CD14-positive monocyte (primary cell): ENCODE results near the gene SGPL1. TPM values are rescaled to one million over a fixed set of nuclear protein-coding genes. Genes with fewer than 3 reads are reported as not detected.

ENCODE experiments used
- DNase-seq, 3 donors: peaks; one replicate each; pipeline ENCODE4 v3.0.0-alpha.2; 2011 to 2022
- H2AFZ ChIP-seq: 2 replicates; pipeline ENCODE4 v1.6.0; 2012; ENCODE audit warnings: mild to moderate bottlenecking, low read depth, low read length, inconsistent platforms; ENCODE audit not compliant: insufficient read depth, poor library complexity, severe bottlenecking
- H3K27ac ChIP-seq, 2 donors: 1 replicate in 1 of 2; 2 replicates in 1 of 2; pipeline ENCODE4 v1.5.1; 2012 to 2013; ENCODE audit warnings: low read length in 2 of 2, control low read depth in 1 of 2, inconsistent platforms in 1 of 2, low read depth in 1 of 2, mild to moderate bottlenecking in 1 of 2
- H3K27me3 ChIP-seq, 2 donors: one replicate each; pipeline versions ENCODE4 v1.6.0 to v1.6.1; 2011 to 2013; ENCODE audit warnings: low read length in 2 of 2; ENCODE audit not compliant: control insufficient read depth in 2 of 2, insufficient read depth in 2 of 2
- H3K36me3 ChIP-seq, 2 donors: replicated peaks in 1 of 2; 1 replicate in 1 of 2; 2 replicates in 1 of 2; pipeline versions ENCODE4 v1.5.1 to v1.6.1; 2012 to 2013; ENCODE audit warnings: low read length in 2 of 2, control low read depth in 1 of 2, inconsistent platforms in 1 of 2, mild to moderate bottlenecking in 1 of 2; ENCODE audit not compliant: insufficient read depth in 2 of 2, control insufficient read depth in 1 of 2
- H3K4me1 ChIP-seq, 2 donors: 1 replicate in 1 of 2; 2 replicates in 1 of 2; pipeline versions ENCODE4 v1.5.1 to v1.6.1; 2012 to 2013; ENCODE audit warnings: low read length in 2 of 2, control low read depth in 1 of 2, inconsistent platforms in 1 of 2, mild to moderate bottlenecking in 1 of 2, moderate library complexity in 1 of 2; ENCODE audit not compliant: insufficient read depth in 2 of 2, control insufficient read depth in 1 of 2
- H3K4me2 ChIP-seq: replicated peaks from 2 replicates; pipeline ENCODE3; 2012; ENCODE audit warnings: low read length, moderate library complexity, mild to moderate bottlenecking; ENCODE audit not compliant: poor library complexity, severe bottlenecking; ENCODE audit errors: extremely low read depth
- H3K4me3 ChIP-seq, 3 experiments: fragments of 200-600 bp in 1 of 3; sonication (generic) in 1 of 3; replicated peaks in 1 of 3; 1 replicate in 2 of 3; 2 replicates in 1 of 3; pipeline ENCODE4 v1.5.1; 2011 to 2013; ENCODE audit warnings: low read length in 3 of 3, mild to moderate bottlenecking in 3 of 3, control low read depth in 2 of 3, low read depth in 2 of 3, inconsistent platforms in 1 of 3, moderate library complexity in 1 of 3
- H3K79me2 ChIP-seq: 2 replicates; pipeline ENCODE4 v1.6.0; 2012; ENCODE audit warnings: mild to moderate bottlenecking, control low read depth, inconsistent platforms, low read length, moderate library complexity; ENCODE audit not compliant: insufficient read depth
- H3K9ac ChIP-seq: 2 replicates; pipeline ENCODE4 v1.6.0; 2017; ENCODE audit warnings: low read length, mild to moderate bottlenecking; ENCODE audit not compliant: insufficient read depth, poor library complexity, severe bottlenecking
- H3K9me3 ChIP-seq, 2 donors: replicated peaks in 1 of 2; 1 replicate in 1 of 2; 2 replicates in 1 of 2; pipeline versions ENCODE4 v1.5.1 to v1.6.1; 2012 to 2013; ENCODE audit warnings: low read length in 2 of 2, control low read depth in 1 of 2; ENCODE audit not compliant: control insufficient read depth in 1 of 2, insufficient read depth in 1 of 2
- H4K20me1 ChIP-seq: 2 replicates; pipeline ENCODE4 v1.6.0; 2012; ENCODE audit warnings: mild to moderate bottlenecking, low read length, control low read depth, moderate library complexity; ENCODE audit not compliant: insufficient read depth
- H3K27ac Mint-ChIP-seq, 7 donors: one replicate each; pipeline ENCODE4 v1.8.0; 2020; ENCODE audit warnings: mild to moderate bottlenecking in 7 of 7, mixed read lengths in 7 of 7, moderate library complexity in 6 of 7, inconsistent platforms in 2 of 7
- H3K27me3 Mint-ChIP-seq, 3 donors: one replicate each; pipeline ENCODE4 v1.8.0; 2021 to 2022; ENCODE audit warnings: low read depth in 3 of 3, mild to moderate bottlenecking in 3 of 3, mixed read lengths in 3 of 3, moderate library complexity in 3 of 3, inconsistent platforms in 1 of 3
- H3K36me3 Mint-ChIP-seq, 2 donors: one replicate each; pipeline ENCODE4 v1.8.0; 2020; ENCODE audit warnings: mixed read lengths in 2 of 2, inconsistent platforms in 1 of 2, mild to moderate bottlenecking in 1 of 2
- H3K4me1 Mint-ChIP-seq: one replicate; pipeline ENCODE4 v1.8.0; 2020; ENCODE audit warnings: mild to moderate bottlenecking, mixed read lengths
- H3K4me3 Mint-ChIP-seq, 2 donors: one replicate each; pipeline ENCODE4 v1.8.0; 2020; ENCODE audit warnings: mild to moderate bottlenecking in 2 of 2, mixed read lengths in 2 of 2, moderate library complexity in 1 of 2
- H3K9me3 Mint-ChIP-seq, 7 donors: one replicate each; pipeline ENCODE4 v1.8.0; 2020 to 2022; ENCODE audit warnings: mixed read lengths in 7 of 7, mild to moderate bottlenecking in 6 of 7, moderate library complexity in 6 of 7, inconsistent platforms in 2 of 7
- WGBS: methylation state at CpG from one replicate; pipeline ENCODE4 v1.1.5; 2013; ENCODE audit warnings: missing lambda C conversion rate; ENCODE audit not compliant: insufficient coverage; 5-methylcytosine and 5-hydroxymethylcytosine counted together
- intact Hi-C, 2 donors: fragments of 100-400 bp; cut with micrococcal nuclease; formaldehyde crosslinking; loops; one replicate each; pipeline versions ENCODE4 v1.15.0 to v1.15.1; 2023
- polyA plus RNA-seq, 3 donors: library from polyadenylated mRNA; depleted of rRNA in 1 of 3; unstranded in 2 of 3; stranded (reverse) in 1 of 3; fragments of 300-500 nt in 2 of 3; fragments of >200 nt in 1 of 3; fragmentation: Illumina TruSeq in 2 of 3; gene quantifications; 1 replicate in 2 of 3; 2 replicates in 1 of 3; pipeline ENCODE4 v1.2.3, GENCODE V29; 2012 to 2021
- TF ChIP-seq, protein P1 (sequence below): fragments of 200-600 bp; IDR thresholded peaks from one replicate; pipeline ENCODE4 v1.8.0; 2022; ENCODE audit warnings: antibody characterized with exemption, mild to moderate bottlenecking

SGPL1 gene
- polyA plus RNA-seq, 3 donors, result 16.6 to 26.8 (median 26.1) TPM

DNA sequence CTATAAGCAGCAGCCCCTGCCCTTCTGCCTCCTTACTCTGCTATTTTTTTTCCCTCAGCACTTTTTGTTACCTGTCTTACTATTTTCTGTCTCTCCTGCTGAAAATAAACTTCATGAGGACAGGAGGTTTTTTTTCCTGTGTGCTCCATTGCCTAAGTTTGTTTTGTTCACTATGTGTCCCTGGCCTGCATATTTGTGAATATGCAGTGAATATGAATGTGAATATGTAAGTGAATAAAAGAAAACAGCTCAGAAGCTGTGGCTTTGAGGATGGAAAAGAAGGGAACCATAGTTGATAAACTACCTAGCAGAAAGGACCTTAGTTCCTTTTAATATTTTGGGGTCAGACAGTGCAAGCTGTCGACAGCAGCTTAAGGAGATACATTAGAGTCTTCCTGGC, 37.7 kb downstream of the SGPL1 start:
- H3K27ac Mint-ChIP-seq, result no peak overlapping the region
- H3K27me3 Mint-ChIP-seq, result no peaks in the 10 kb centered on the region
- DNase-seq, result no peak
- peaks cover 83 to 87% of the 10 kb centered on the region in 2 donors for H3K36me3 Mint-ChIP-seq
- peaks cover 0 to 1% (median 0%) of the 10 kb centered on the region in 7 donors for H3K9me3 Mint-ChIP-seq
- no peak overlapping the region for H3K4me2 ChIP-seq
- intact Hi-C loops, result no loop called here
- H4K20me1 ChIP-seq, result no peaks in the 10 kb centered on the region
- H3K4me3 ChIP-seq, result no peak overlapping the region
- no peak overlapping the region for H2AFZ ChIP-seq
- H3K4me3 Mint-ChIP-seq, result no peak overlapping the region
- H3K27me3 ChIP-seq, result no peaks in the 10 kb centered on the region
- H3K9me3 ChIP-seq, result no peaks in the 10 kb centered on the region
- H3K4me1 Mint-ChIP-seq, result peaks cover 9% of the 10 kb centered on the region
- no peak overlapping the region for H3K27ac ChIP-seq
- no peak overlapping the region for H3K9ac ChIP-seq
- H3K79me2 ChIP-seq, result no peaks in the 10 kb centered on the region
- H3K4me1 ChIP-seq, result no peaks in the 10 kb centered on the region
- TF ChIP-seq, protein P1, sequence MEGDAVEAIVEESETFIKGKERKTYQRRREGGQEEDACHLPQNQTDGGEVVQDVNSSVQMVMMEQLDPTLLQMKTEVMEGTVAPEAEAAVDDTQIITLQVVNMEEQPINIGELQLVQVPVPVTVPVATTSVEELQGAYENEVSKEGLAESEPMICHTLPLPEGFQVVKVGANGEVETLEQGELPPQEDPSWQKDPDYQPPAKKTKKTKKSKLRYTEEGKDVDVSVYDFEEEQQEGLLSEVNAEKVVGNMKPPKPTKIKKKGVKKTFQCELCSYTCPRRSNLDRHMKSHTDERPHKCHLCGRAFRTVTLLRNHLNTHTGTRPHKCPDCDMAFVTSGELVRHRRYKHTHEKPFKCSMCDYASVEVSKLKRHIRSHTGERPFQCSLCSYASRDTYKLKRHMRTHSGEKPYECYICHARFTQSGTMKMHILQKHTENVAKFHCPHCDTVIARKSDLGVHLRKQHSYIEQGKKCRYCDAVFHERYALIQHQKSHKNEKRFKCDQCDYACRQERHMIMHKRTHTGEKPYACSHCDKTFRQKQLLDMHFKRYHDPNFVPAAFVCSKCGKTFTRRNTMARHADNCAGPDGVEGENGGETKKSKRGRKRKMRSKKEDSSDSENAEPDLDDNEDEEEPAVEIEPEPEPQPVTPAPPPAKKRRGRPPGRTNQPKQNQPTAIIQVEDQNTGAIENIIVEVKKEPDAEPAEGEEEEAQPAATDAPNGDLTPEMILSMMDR, result no peak
- WGBS, result no CpG with 5 or more reads among the region's 1 CpG
- peaks cover 60 to 95% of the 10 kb centered on the region in 2 donors for H3K36me3 ChIP-seq

DNA sequence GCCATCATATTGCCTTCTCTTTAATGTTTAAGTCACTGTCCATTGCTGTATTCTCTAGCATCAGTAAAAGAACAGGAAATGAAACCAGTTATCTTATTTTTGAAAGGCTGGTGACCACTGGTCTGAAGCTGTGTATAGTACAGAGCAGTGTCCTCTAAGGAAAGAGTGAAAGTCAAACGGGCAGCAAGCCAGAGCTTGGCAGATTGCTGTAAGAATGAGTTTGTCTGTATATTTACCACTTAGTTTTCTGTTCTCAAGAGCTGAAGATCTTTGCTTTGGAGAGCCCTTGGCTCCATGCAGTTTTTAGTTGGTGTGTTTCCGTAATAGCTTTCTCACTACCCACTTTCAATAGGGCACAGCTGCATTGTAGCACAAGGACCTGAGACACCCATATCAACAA, 40.7 kb downstream of the SGPL1 start:
- H3K4me1 Mint-ChIP-seq, result peaks cover 9% of the 10 kb centered on the region
- no peak overlapping the region for H3K27ac Mint-ChIP-seq
- H3K9me3 Mint-ChIP-seq, result no peaks in the 10 kb centered on the region
- no peaks in the 10 kb centered on the region for H3K9me3 ChIP-seq
- no peak overlapping the region for H3K27ac ChIP-seq
- no peak overlapping the region for H3K9ac ChIP-seq
- intact Hi-C loops, result no loop called here
- H3K4me3 ChIP-seq, result no peak overlapping the region
- no peaks in the 10 kb centered on the region for H3K79me2 ChIP-seq
- no peaks in the 10 kb centered on the region for H3K4me1 ChIP-seq
- no peak overlapping the region for H3K4me3 Mint-ChIP-seq
- H4K20me1 ChIP-seq, result no peaks in the 10 kb centered on the region
- no peak overlapping the region for H3K4me2 ChIP-seq
- H3K36me3 ChIP-seq, result peaks cover 71 to 98% of the 10 kb centered on the region in 2 donors
- DNase-seq, result no peak
- H3K36me3 Mint-ChIP-seq, result peaks cover 83 to 84% of the 10 kb centered on the region in 2 donors
- H2AFZ ChIP-seq, result no peak overlapping the region
- TF ChIP-seq, protein P1, result no peak
- no peaks in the 10 kb centered on the region for H3K27me3 ChIP-seq
- H3K27me3 Mint-ChIP-seq, result no peaks in the 10 kb centered on the region
- no CpG with 5 or more reads among the region's 2 CpGs for WGBS
